Osteoblast (primary cell): ENCODE measurements around the gene HDDC2. TPM values are rescaled to one million over a fixed set of nuclear protein-coding genes. Genes with fewer than 3 reads are reported as not detected.

Source experiments
- DNase-seq: peaks from one replicate; pipeline ENCODE4 v3.0.0; 2011; ENCODE audit warnings: low spot score, mixed read lengths; ENCODE audit not compliant: insufficient read length; ENCODE audit errors: missing footprints
- H2AFZ ChIP-seq: 2 replicates; pipeline ENCODE4 v1.6.0; 2011; ENCODE audit warnings: mild to moderate bottlenecking, low read length
- H3K27ac ChIP-seq: 2 replicates; pipeline ENCODE4 v1.5.1; 2011; ENCODE audit warnings: mild to moderate bottlenecking, low read depth, low read length, moderate library complexity
- H3K27me3 ChIP-seq: 2 replicates; pipeline ENCODE4 v1.6.0; 2012; ENCODE audit warnings: mild to moderate bottlenecking, control low read depth, inconsistent platforms, low read length, moderate library complexity; ENCODE audit not compliant: insufficient read depth
- H3K36me3 ChIP-seq: 2 replicates; pipeline ENCODE4 v1.5.1; 2011; ENCODE audit warnings: mild to moderate bottlenecking, low read length, control low read depth, moderate library complexity; ENCODE audit not compliant: insufficient read depth
- H3K4me1 ChIP-seq: 2 replicates; pipeline ENCODE4 v1.5.1; 2011; ENCODE audit warnings: mild to moderate bottlenecking, low read length, control low read depth, moderate library complexity; ENCODE audit not compliant: insufficient read depth
- H3K4me2 ChIP-seq: 2 replicates; pipeline ENCODE4 v1.6.0; 2011; ENCODE audit warnings: mild to moderate bottlenecking, low read length; ENCODE audit not compliant: insufficient read depth
- H3K4me3 ChIP-seq: fragments of 200-600 bp; sonication (generic); 3 replicates; pipeline ENCODE4 v1.5.1; 2012; ENCODE audit warnings: mild to moderate bottlenecking, low read length, inconsistent platforms; ENCODE audit not compliant: insufficient read depth
- H3K79me2 ChIP-seq: 2 replicates; pipeline ENCODE4 v1.6.0; 2012; ENCODE audit warnings: mild to moderate bottlenecking, low read length, control low read depth, inconsistent platforms; ENCODE audit not compliant: insufficient read depth
- H3K9me3 ChIP-seq: 2 replicates; pipeline ENCODE4 v1.5.1; 2011; ENCODE audit warnings: low read depth, low read length, control low read depth
- H4K20me1 ChIP-seq: 2 replicates; pipeline ENCODE4 v1.6.0; 2012; ENCODE audit warnings: mild to moderate bottlenecking, low read length, control low read depth; ENCODE audit not compliant: insufficient read depth
- total RNA-seq: library from RNA; depleted of rRNA; stranded (reverse); fragments of >200 nt; gene quantifications from 2 replicates; pipeline ENCODE4 v1.2.3, GENCODE V29; 2012
- TF ChIP-seq, protein P1 (sequence below): IDR thresholded peaks from 2 replicates; pipeline ENCODE4 v1.5.1; 2011; ENCODE audit warnings: mild to moderate bottlenecking, low read depth, low read length, moderate library complexity; ENCODE audit errors: extremely low read depth

HDDC2 gene, protein sequence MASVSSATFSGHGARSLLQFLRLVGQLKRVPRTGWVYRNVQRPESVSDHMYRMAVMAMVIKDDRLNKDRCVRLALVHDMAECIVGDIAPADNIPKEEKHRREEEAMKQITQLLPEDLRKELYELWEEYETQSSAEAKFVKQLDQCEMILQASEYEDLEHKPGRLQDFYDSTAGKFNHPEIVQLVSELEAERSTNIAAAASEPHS
- 63.9 and 71.3 TPM in 2 replicates for total RNA-seq

DNA sequence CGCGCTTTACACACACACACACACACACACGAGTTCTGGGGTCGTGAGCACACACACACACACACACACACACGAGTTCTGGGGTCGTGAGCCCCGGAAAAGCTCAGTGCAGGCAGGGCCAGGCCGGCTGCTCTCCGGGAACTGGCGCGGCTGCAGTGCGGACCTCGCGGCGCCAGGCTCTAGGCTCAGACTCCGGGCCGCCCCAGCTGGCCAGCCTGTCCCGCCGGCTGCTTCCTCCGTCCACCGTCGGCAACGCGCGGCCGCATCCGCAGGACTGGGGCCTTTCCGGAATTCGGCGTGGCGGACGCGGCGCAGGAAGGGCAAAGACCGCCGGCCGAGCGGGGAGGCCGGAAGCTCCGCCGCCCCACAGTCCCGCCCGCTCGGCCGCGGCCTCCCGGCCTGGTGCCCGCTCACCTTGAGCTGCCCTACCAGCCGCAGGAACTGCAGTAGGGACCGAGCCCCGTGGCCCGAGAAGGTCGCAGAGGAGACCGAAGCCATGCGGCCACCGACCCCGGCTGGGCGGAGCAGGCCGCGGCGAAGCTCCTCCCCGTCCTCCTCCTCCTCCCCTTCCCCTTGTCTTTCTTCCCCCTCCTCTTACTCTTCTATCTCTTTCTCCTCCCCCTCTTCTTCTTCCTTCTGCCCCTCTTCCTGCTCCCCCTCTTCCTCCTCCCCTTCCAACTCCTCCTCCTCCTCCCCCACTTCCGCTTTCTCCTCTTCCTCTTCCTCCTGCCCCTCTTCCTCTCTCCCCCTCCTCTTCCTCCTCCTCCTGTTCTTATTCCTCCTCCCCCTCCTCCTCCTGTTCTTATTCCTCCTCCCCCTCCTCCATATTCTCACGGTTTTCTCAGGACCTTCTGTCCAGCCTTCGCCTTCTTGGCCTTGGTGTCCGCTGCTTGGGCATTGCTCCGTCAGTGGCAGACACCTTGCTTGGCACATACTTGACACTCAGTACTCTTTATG lies at the start of gene HDDC2:
TSS of gene HDDC2 (minus strand) at position 533 of the 957 bp plus-strand sequence. CDS start at position 498, 35 bp downstream.
- H3K27me3 ChIP-seq: no peaks in the 10 kb centered on the region
- no peaks in the 10 kb centered on the region for H3K9me3 ChIP-seq

DNA sequence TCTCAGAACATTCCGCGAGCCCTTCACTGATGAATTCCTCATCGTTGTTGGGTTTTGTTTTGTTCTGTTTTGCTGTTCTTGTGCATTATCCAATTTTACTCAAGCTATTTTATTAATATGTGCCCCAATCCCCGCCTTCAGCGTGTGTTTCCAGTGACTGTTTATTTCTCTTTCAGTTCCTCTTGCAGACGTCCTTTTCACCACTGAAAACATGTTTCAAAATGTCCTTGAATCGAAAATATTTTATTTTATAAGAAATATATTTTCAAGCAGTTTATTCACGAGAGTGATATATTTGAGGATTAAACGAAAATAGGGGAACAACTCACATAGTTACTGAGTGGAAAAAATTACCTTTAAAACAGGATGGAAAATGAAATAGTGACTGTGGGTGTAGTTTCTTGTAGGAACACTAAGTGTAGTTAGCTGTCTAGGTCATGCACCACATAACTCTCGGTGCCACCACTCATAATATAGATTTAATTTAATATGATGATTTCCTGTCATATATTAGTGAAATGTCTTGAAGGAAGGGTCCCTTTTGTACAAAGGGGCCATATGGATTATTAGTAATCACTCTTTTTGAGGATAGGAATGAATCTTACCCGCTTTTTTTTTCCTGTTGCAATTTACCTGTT lies 45.3 kb upstream of the HDDC2 start:
- peak overlapping the region; percentile 53 for H3K4me3 ChIP-seq
- no peak for DNase-seq
- TF ChIP-seq, protein P1, sequence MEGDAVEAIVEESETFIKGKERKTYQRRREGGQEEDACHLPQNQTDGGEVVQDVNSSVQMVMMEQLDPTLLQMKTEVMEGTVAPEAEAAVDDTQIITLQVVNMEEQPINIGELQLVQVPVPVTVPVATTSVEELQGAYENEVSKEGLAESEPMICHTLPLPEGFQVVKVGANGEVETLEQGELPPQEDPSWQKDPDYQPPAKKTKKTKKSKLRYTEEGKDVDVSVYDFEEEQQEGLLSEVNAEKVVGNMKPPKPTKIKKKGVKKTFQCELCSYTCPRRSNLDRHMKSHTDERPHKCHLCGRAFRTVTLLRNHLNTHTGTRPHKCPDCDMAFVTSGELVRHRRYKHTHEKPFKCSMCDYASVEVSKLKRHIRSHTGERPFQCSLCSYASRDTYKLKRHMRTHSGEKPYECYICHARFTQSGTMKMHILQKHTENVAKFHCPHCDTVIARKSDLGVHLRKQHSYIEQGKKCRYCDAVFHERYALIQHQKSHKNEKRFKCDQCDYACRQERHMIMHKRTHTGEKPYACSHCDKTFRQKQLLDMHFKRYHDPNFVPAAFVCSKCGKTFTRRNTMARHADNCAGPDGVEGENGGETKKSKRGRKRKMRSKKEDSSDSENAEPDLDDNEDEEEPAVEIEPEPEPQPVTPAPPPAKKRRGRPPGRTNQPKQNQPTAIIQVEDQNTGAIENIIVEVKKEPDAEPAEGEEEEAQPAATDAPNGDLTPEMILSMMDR: no peak

More for the DNA sequence above, at the start of gene HDDC2:
- TF ChIP-seq, protein P1: no peak
- Histone ChIP-seq H3K4me3 (peak within 1 kb of the TSS; percentile 89), H3K4me1 (peaks cover 20% of the 10 kb centered on the region), H2AFZ (peak within 1 kb of the TSS; percentile 94), H3K79me2 (peaks cover 31% of the 10 kb centered on the region), H3K4me2 (peak within 1 kb of the TSS; percentile 99), H4K20me1 (no peaks in the 10 kb centered on the region), H3K36me3 (peaks cover 33% of the 10 kb centered on the region), H3K27ac (peak within 1 kb of the TSS; percentile 72)
- DNase-seq: peak; percentile 94

DNA sequence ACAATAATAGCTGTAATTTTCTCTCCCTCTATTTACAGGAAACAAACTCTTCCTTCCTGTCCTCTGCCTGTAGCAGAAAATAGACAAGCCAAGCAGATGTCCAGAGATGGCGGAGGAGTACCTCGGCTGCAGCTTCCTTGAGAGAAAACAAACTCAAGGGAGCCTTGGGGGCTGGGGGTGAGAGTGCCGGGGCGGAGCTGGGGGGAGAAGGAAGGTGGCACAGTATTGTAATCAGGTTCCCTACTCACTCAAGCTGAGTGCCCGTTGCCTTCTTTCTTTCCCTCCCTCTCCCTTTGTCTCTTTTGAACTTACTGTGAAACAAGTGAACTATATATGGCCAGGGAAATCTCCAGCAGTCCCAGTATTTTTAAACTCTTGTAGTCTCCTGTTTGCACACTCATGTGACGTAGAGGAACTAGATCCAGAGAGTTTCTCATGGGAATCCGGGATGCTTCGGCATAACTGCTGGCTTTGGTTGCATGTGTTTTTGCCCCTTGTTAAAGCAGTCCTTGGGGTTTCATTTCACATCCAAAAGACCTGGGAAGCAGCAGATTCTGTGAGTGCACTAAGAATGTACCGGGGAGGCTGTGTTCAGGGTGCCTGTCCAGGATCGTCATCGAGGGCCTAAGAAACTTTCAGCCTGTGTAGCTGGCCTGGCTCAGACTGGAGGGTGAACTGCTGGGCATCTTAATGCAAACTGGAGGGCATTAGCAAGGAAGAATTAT lies 44.6 kb upstream of the HDDC2 start:
- no peaks in the 10 kb centered on the region for H3K4me1 ChIP-seq
- no peaks in the 10 kb centered on the region for H3K27me3 ChIP-seq
- peak overlapping the region; percentile 53 for H3K4me3 ChIP-seq
- TF ChIP-seq, protein P1: no peak
- no peaks in the 10 kb centered on the region for H4K20me1 ChIP-seq
- no peaks in the 10 kb centered on the region for H3K79me2 ChIP-seq
- H3K9me3 ChIP-seq: no peaks in the 10 kb centered on the region
- H3K36me3 ChIP-seq: no peaks in the 10 kb centered on the region
- peak overlapping the region; percentile 74 for H3K4me2 ChIP-seq
- no peak for DNase-seq
- H2AFZ ChIP-seq: peak overlapping the region; percentile 90
- no peak overlapping the region for H3K27ac ChIP-seq

More for the DNA sequence above, 45.3 kb upstream of the HDDC2 start:
- H4K20me1 ChIP-seq: no peaks in the 10 kb centered on the region
- H3K36me3 ChIP-seq: no peaks in the 10 kb centered on the region
- peak overlapping the region; percentile 74 for H3K4me2 ChIP-seq
- H2AFZ ChIP-seq: peak overlapping the region; percentile 90
- no peaks in the 10 kb centered on the region for H3K27me3 ChIP-seq
- no peak overlapping the region for H3K27ac ChIP-seq
- no peaks in the 10 kb centered on the region for H3K79me2 ChIP-seq
- no peaks in the 10 kb centered on the region for H3K9me3 ChIP-seq
- H3K4me1 ChIP-seq: no peaks in the 10 kb centered on the region
